ENCODE data around the gene CRBN.
A peak's percentile ranks its signal among the peaks of the same experiment; 100 is the strongest.

Gene CRBN

GRCh38 chr3:3109407-3110298 is 69.8 kb downstream of the CRBN start:
- peak; percentile 55 for DNase-seq

GRCh38 chr3:3107858-3108257 is 71.6 kb downstream of the CRBN start:
- no peak for DNase-seq

GRCh38 chr3:3107181-3107580 is 72.3 kb downstream of the CRBN start:
- no peak for DNase-seq

GRCh38 chr3:3105815-3106214 is 73.7 kb downstream of the CRBN start:
- no peak for DNase-seq

GRCh38 chr3:3105246-3105645 is 74.2 kb downstream of the CRBN start:
- DNase-seq = no peak

- DNase-seq = no peak
Observed at GRCh38 chr3:3102751-3103150, 76.7 kb downstream of the CRBN start.

GRCh38 chr3:3101660-3102458 is 77.6 kb downstream of the CRBN start:
- no peak for DNase-seq
